GM23338 (cell line): ENCODE data around the gene SORBS2. TPM values are rescaled to one million over a fixed set of nuclear protein-coding genes. Genes with fewer than 3 reads are reported as not detected.
"Not testable (repeated sequence)": the region's sequence is repeated elsewhere in the genome, so short reads cannot be mapped to it uniquely, and the experiment has no call there.

ENCODE experiments used
- ATAC-seq: fragments of 200-7000 bp; cut with Tn5 transposase; 3 replicates; pipeline ENCODE4 v1.9.1; 2020
- DNase-seq: peaks from one replicate; pipeline ENCODE4 v3.0.0-alpha.2; 2015; ENCODE audit warnings: low spot score
- H2AFZ ChIP-seq: fragments of 200-600 bp; sonication (generic); 2 replicates; pipeline ENCODE4 v1.8.0; 2016; ENCODE audit warnings: antibody characterized with exemption, mild to moderate bottlenecking, moderate library complexity
- H3F3A ChIP-seq: fragments of 200-600 bp; sonication (generic); replicated peaks from 2 replicates; pipeline ENCODE4 v1.8.0; 2017; ENCODE audit warnings: antibody characterized with exemption, mixed run types, low read depth
- H3K27ac ChIP-seq: fragments of 200-600 bp; sonication (generic); 2 replicates; pipeline ENCODE4 v1.6.1; 2016; ENCODE audit warnings: low read depth
- H3K27me3 ChIP-seq: fragments of 200-600 bp; sonication (generic); 2 replicates; pipeline ENCODE4 v1.8.0; 2016; ENCODE audit warnings: mild to moderate bottlenecking, mixed run types, moderate library complexity; ENCODE audit not compliant: insufficient read depth
- H3K36me3 ChIP-seq: fragments of 200-600 bp; sonication (generic); 2 replicates; pipeline ENCODE4 v1.8.0; 2016; ENCODE audit warnings: mild to moderate bottlenecking; ENCODE audit not compliant: insufficient read depth
- H3K4me1 ChIP-seq: fragments of 200-600 bp; sonication (generic); 2 replicates; pipeline ENCODE4 v1.8.0; 2016; ENCODE audit warnings: mild to moderate bottlenecking, moderate library complexity; ENCODE audit not compliant: insufficient read depth
- H3K4me2 ChIP-seq: fragments of 200-600 bp; sonication (generic); 2 replicates; pipeline ENCODE4 v1.7.1; 2017; ENCODE audit warnings: mixed run types
- H3K4me3 ChIP-seq: fragments of 200-600 bp; sonication (generic); 2 replicates; pipeline ENCODE4 v1.6.1; 2016; ENCODE audit warnings: mixed run types
- H3K79me2 ChIP-seq: fragments of 200-600 bp; sonication (generic); replicated peaks from 2 replicates; pipeline ENCODE4 v1.8.0; 2017; ENCODE audit warnings: mild to moderate bottlenecking; ENCODE audit not compliant: insufficient read depth
- H3K9me2 ChIP-seq: fragments of 200-600 bp; sonication (generic); 2 replicates; pipeline ENCODE4 v1.8.0; 2017; ENCODE audit not compliant: insufficient read depth
- H4K20me1 ChIP-seq: fragments of 200-600 bp; sonication (generic); replicated peaks from 2 replicates; pipeline ENCODE4 v1.8.0; 2017; ENCODE audit warnings: mild to moderate bottlenecking; ENCODE audit not compliant: insufficient read depth
- H3K27ac Mint-ChIP-seq: 2 replicates; pipeline ENCODE4 v1.8.0; 2020; ENCODE audit warnings: inconsistent platforms, mild to moderate bottlenecking, moderate library complexity, mixed read lengths
- H3K27me3 Mint-ChIP-seq: 3 replicates; pipeline ENCODE4 v1.8.0; 2022; ENCODE audit warnings: low read depth, mild to moderate bottlenecking, moderate library complexity, mixed read lengths, inconsistent platforms; ENCODE audit not compliant: insufficient read depth, poor library complexity
- H3K36me3 Mint-ChIP-seq: 3 replicates; pipeline ENCODE4 v1.8.0; 2021; ENCODE audit warnings: low read depth, mild to moderate bottlenecking, inconsistent platforms, moderate library complexity, mixed read lengths
- H3K4me1 Mint-ChIP-seq: 3 replicates; pipeline ENCODE4 v1.8.0; 2020; ENCODE audit warnings: mild to moderate bottlenecking, inconsistent platforms, mixed read lengths
- H3K4me3 Mint-ChIP-seq: 3 replicates; pipeline ENCODE4 v1.8.0; 2021; ENCODE audit warnings: moderate library complexity, mild to moderate bottlenecking, inconsistent platforms, mixed read lengths
- H3K9me3 Mint-ChIP-seq: 3 replicates; pipeline ENCODE4 v1.8.0; 2020; ENCODE audit warnings: moderate library complexity, mild to moderate bottlenecking, inconsistent platforms, mixed read lengths
- CREB1 ChIP-seq: fragments of 250-450 bp; sonication (Bioruptor Pico); IDR thresholded peaks from 2 replicates; pipeline ENCODE4 v1.5.0; 2020; ENCODE audit warnings: low read depth, mild to moderate bottlenecking, moderate library complexity
- CTCF ChIP-seq, 2 experiments: fragments of 200-600 bp in 1 of 2; sonication (generic) in 1 of 2; conservative IDR thresholded peaks; 2 replicates each; pipeline versions ENCODE4 v1.5.1 to v1.6.1; 2016 to 2017; ENCODE audit warnings: antibody characterized with exemption in 2 of 2, low read depth in 2 of 2, mild to moderate bottlenecking in 2 of 2, moderate library complexity in 1 of 2
- JUNB ChIP-seq: IDR thresholded peaks from one replicate; pipeline ENCODE4 v1.6.1; 2016; ENCODE audit warnings: antibody characterized with exemption; ENCODE audit not compliant: unreplicated experiment
- STAT1 ChIP-seq: IDR thresholded peaks from one replicate; pipeline ENCODE4 v1.6.1; 2016; ENCODE audit warnings: antibody characterized with exemption; ENCODE audit not compliant: unreplicated experiment
- ZNF462 ChIP-seq: fragments of 250-450 bp; sonication (Bioruptor Pico); IDR thresholded peaks from 2 replicates; pipeline ENCODE4 v1.5.0; 2020; ENCODE audit warnings: mild to moderate bottlenecking, moderate library complexity
- polyA plus RNA-seq: library from polyadenylated mRNA; unstranded; fragments of >200 nt; fragmentation: Nextera tagmentation; extraction: Ambion mirVana; gene quantifications from 2 replicates; pipeline ENCODE4 v1.2.1, GENCODE V29; 2016
- total RNA-seq: library from RNA; depleted of rRNA; stranded (reverse); fragments of >200 nt; shearing (Covaris generic); gene quantifications from 2 replicates; pipeline ENCODE4 v1.2.3, GENCODE V29; 2014

The SORBS2 gene
- total and polyA plus RNA-seq, 2 experiments from 2014 or later = 17.8 to 27.6 TPM

GRCh38 chr4:185716141-185716551, 95.8 kb downstream of the SORBS2 start (continued):
- TF ChIP-seq ZNF462 (no peak), CTCF (conservative IDR thresholded peaks at IDR 0.05; ENCODE audit: low read depth in 2 of 2) (no peak), JUNB (no peak), CREB1 (CRISPR knock-in tag) (no peak), STAT1 (no peak)

- H3K36me3 Mint-ChIP-seq, ATAC-seq, DNase-seq, H3K4me2 ChIP-seq, H3K27ac Mint-ChIP-seq, H3K27me3 ChIP-seq, H3K36me3 ChIP-seq, H3K79me2 ChIP-seq, H3K4me1 Mint-ChIP-seq, H3K4me3 Mint-ChIP-seq, H3K9me3 Mint-ChIP-seq, H2AFZ ChIP-seq, H3K27me3 Mint-ChIP-seq, H4K20me1 ChIP-seq, H3K9me2 ChIP-seq, H3K4me3 ChIP-seq, H3K4me1 ChIP-seq, H3K27ac ChIP-seq, H3F3A ChIP-seq: not testable (repeated sequence)
These were observed 97.5 kb downstream of the SORBS2 start for GRCh38 chr4:185714524-185714923.
